Measurements from ENCODE around the gene NTMT2. TPM values are rescaled to one million over a fixed set of nuclear protein-coding genes. Genes with fewer than 3 reads are reported as not detected.
"Not testable (repeated sequence)": the region's sequence is repeated elsewhere in the genome, so short reads cannot be mapped to it uniquely, and the experiment has no call there.

Gene NTMT2
- polyA plus RNA-seq, 3 donors: not detected

GRCh38 chr1:170150921-170151320, 5.2 kb downstream of the NTMT2 start:
- WGBS, 3 donors: 70 to 80% (median 79%) methylated on average over 2 of the region's 2 CpGs
- no peak overlapping the region for H3K27ac ChIP-seq (ENCODE audit: low read depth, low read length)

- no peak overlapping the region for H3K27ac ChIP-seq (ENCODE audit: low read depth, low read length)
- 70 to 97% (median 93%) methylated on average over 1 of the region's 1 CpG for WGBS, 3 donors
These were observed 7.7 kb downstream of the NTMT2 start for GRCh38 chr1:170153417-170153816.

DNA sequence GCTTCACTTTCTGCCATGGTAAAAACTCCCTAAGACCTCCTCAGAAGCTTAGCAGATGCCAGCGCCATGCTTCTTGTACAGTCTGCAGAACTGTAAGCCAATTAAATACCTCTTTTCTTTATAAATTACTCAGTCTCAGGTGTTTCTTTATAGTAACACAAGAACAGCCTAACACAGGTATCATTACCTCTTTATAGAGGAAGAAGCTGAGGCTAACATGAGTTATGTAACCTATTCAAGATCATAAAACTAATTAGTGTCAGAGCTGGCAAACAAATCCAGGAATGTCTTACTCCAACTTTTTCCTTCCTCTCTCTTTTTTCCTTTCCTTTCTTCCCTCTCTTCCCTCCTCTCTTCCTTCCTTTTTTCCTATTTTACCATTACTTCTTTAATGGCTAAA, 9.3 kb downstream of the NTMT2 start:
- H3K27ac ChIP-seq (ENCODE audit: low read depth, low read length): no peak overlapping the region
- WGBS, 3 donors: 80 to 97% (median 91%) methylated on average over 1 of the region's 1 CpG

DNA sequence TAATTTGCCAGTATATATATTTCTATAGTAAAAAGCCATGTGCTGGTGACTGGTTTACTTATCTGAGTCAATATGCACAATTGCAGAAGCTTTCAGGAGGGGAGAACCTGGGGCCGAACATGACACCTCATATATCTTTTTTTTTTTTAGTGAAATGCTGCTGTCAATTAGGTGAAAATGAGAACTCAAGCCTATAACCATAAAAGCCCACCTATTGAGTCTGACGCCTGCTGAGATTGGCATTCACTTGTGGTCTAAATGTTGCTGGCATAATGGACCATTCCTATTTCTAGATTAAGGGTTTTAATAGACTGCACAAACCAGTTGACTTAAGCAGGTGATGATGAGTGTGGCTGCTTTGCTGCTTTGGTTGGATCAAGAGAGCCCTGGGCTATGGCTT, 10.8 kb downstream of the NTMT2 start:
- no peak overlapping the region for H3K27ac ChIP-seq (ENCODE audit: low read depth, low read length)
- 52 to 89% (median 85%) methylated on average over 2 of the region's 2 CpGs for WGBS, 3 donors

GRCh38 chr1:170157820-170158219, 12.1 kb downstream of the NTMT2 start:
- 81 to 86% (median 85%) methylated on average over 2 of the region's 2 CpGs for WGBS, 3 donors

DNA sequence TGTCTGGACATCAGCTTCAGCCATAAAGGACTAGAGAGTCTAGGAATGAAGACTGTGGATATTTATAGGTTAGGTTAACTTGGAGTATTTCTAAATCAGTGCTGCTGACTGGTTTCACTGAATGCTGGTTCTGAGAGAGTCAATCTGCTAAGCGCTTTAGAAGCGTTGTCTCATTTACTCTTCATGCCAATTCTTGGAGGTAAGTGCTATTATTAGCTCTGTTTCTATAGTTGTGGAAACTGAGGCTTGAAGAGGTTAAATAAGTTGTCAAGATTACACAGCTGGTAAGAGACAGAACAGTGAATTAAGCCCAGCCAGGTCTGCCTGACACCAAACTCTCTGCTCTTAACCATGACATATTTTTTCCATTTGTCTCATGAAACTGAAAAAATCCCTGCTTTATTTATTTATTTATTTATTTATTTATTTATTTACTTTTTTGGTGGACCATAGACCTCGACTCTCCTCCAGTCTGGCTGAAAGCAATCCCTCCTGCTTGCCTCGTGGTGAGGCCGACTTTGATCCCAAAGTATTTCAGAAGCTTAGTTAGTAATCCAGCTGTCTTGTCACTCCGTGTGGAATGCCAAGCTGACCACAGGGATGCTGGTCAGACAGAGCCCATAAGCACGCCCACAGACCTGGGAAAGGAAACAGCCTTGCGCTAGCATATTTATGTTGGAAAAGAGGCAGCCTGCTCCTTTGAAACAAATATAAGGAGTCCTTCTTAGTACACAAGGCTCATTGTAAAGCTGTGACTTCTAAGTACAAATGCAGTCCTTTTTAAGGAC, 16.9 kb downstream of the NTMT2 start:
- 59 to 71% (median 68%) methylated on average over 8 of the region's 8 CpGs for WGBS, 3 donors
- H3K27ac ChIP-seq (ENCODE audit: low read depth, low read length): no peak overlapping the region

More at GRCh38 chr1:170157820-170158219, 12.1 kb downstream of the NTMT2 start:
- H3K27ac ChIP-seq (ENCODE audit: low read depth, low read length): no peak overlapping the region

DNA sequence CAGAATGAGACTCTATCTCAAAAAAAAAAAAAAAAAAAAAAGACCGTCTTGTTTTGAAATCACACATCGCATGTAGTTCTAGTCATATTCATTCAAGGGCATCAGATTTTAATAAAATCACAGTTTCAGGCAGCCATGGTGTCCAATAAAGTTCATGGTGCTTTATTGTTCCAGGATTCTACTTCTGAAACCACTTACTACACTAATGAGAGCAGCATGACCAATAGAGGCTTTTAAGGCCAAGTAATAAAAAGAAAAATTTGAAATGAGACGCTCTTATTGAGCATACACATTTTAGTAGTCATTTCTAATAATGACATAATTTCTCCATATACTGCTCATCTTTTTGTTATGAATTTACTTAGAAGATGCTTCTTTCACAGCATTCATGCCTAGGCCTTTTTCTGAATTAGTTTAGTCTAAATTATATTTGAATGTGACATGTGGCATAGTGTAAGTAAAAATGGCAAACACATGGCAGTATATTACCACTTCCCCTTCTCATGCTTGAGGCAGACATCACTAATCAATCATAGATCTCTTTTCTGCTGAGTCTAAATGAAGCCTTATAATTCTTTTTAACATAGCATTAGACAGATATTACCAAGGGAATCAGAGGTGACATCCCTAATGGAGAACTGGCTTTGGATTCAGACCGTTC, 18.5 kb downstream of the NTMT2 start:
- no peak overlapping the region for H3K27ac ChIP-seq (ENCODE audit: low read depth, low read length)

GRCh38 chr1:170166518-170167180, 20.9 kb downstream of the NTMT2 start:
- H3K27ac ChIP-seq (ENCODE audit: low read depth, low read length): no peak overlapping the region
- WGBS, 3 donors: 76 to 94% (median 76%) methylated on average over 7 of the region's 7 CpGs

More for the DNA sequence above, 18.5 kb downstream of the NTMT2 start:
- WGBS, 3 donors: 87 to 96% (median 91%) methylated on average over 4 of the region's 4 CpGs

GRCh38 chr1:170168265-170168664, 22.5 kb downstream of the NTMT2 start:
- WGBS, 3 donors: 62 to 64% (median 63%) methylated on average over 1 of the region's 1 CpG
- H3K27ac ChIP-seq (ENCODE audit: low read depth, low read length): no peak overlapping the region

DNA sequence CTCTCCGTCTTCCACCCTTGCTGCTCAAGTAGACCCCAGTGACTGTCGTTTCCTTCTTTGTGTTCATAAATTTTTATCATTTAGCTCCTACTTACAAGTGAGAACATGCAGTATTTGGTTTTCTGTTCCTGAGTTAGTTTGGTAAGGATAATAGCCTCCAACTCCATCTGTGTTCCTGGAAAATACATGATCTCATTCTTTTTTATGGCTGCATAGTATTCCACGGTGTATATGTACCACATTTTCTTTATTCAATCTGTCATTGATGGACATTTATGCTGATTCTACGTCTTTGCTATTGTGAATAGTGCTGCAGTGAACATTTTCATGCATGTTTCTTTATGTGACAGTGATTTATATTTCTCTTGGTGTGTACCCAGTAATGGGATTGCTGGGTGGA, 24.8 kb downstream of the NTMT2 start:
- 72 to 88% (median 86%) methylated on average over 4 of the region's 4 CpGs for whole genome bisulfite sequencing, 3 donors
- not testable (repeated sequence) for H3K27ac ChIP-seq (ENCODE audit: low read depth, low read length)

GRCh38 chr1:170174395-170174794, 28.6 kb downstream of the NTMT2 start:
- no peak overlapping the region for H3K27ac ChIP-seq (ENCODE audit: low read depth, low read length)
- 80 to 83% (median 83%) methylated on average over 6 to 7 of the region's 7 CpGs for WGBS, 3 donors

- no peak overlapping the region for H3K27ac ChIP-seq (ENCODE audit: low read depth, low read length)
- WGBS, 3 donors: 69 to 84% (median 82%) methylated on average over 5 of the region's 5 CpGs
These were observed 29.3 kb downstream of the NTMT2 start for GRCh38 chr1:170175041-170175440.

- 38 to 53% (median 50%) methylated on average over 1 of the region's 1 CpG for WGBS, 3 donors
- H3K27ac ChIP-seq (ENCODE audit: low read depth, low read length): no peak overlapping the region
These were observed 29.7 kb downstream of the NTMT2 start for GRCh38 chr1:170175484-170175883.

DNA sequence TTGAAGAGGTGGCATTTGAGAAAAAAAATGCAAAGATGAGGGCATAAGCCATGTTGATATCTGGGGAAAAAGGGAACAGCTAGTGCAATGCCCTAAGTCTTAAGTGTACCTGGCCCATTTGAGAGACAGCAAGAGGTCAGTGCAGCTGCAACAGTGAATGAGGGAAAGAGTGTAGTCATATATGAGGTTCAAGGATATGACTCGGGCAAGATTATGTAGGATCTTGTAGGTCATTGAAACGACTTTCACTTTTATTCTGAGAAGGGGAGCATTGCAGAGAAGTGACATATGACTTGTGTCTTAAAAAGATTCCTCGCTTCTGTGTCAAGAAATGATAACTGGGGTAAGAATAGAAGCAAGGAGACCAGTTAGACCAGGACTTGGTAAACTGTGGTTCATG, 31.0 kb downstream of the NTMT2 start:
- 59 to 80% (median 78%) methylated on average over 3 of the region's 3 CpGs for WGBS, 3 donors
- H3K27ac ChIP-seq (ENCODE audit: low read depth, low read length): no peak overlapping the region

- H3K27ac ChIP-seq (ENCODE audit: low read depth, low read length): no peak overlapping the region
- WGBS, 3 donors: 56 to 66% (median 65%) methylated on average over 2 of the region's 2 CpGs
These were observed 36.7 kb downstream of the NTMT2 start for GRCh38 chr1:170182442-170182841.

DNA sequence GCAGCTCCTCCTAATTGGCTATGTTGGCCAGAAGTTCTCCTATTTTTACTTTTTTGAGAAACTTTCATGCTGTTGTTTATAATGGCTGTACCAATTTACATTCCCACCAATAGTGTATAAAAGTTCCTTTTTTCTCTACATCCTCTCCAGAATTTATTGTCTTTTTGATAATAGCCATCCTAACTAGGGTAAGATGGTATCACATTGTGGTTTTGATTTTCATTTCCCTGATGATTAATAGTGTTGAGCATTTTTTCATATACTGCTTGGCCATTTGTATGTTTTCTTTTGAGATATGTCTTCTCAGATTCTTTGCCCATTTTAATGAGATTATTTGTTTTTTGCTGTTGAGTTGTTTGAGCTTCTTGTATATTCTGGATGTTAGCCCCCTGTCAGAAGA, 46.8 kb downstream of the NTMT2 start:
- no peak overlapping the region for H3K27ac ChIP-seq (ENCODE audit: low read depth, low read length)

DNA sequence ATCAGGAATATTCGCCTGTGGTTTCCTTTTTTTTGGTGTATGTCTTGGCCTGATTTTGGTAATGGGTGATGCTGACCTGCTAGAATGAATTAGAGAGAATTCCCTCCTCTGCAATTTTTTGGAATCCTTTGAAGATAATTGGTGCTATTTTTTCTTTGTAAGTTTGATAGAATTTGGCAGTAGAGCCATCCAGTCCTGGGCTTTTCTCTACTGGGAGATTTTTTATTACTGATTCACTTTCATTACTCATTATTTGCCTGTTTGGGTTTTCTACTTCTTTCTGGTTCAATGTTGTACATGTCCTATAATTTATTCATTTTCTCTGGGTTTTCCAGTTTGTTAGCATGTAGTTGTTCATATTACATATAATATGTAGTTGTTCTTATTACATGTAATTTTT, 48.7 kb downstream of the NTMT2 start:
- no peak overlapping the region for H3K27ac ChIP-seq (ENCODE audit: low read depth, low read length)
- 63 to 79% (median 69%) methylated on average over 1 of the region's 1 CpG for WGBS, 3 donors

DNA sequence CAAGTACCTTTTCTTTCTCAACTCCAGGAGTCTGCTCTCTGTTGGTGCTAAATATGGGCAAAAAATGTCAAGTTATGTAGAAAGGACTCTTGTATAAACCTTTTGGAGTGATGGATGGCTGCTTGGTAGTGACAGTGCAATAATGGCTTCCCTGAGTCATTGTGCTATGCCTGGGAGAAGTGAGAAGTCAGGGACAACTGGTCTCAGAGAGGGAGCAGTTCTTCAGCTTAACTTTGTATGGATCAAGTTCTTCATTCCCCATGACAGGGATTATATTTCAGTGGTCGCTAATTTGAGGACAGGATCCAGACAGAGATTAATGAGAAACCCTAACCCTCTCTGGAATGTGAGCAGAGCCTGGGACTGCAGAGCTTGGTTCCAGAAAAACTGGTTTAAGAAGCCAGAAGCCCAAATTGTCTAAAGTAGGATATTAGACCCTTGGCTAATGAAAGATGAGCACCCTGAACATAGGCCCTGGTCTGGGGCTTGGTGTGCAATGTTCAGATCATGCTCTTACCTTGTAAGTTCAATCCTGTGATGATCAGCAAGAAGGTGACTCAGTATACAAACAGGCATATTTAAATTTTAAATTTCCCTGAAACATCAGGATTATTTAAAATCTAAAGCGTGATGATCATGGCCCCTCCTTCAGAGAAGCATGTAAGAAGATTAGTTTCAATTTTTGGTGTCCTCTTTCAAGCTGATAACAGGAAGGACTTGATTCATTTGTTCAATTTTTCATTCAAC, 50.9 kb downstream of the NTMT2 start:
- no peak overlapping the region for H3K27ac ChIP-seq (ENCODE audit: low read depth, low read length)
- WGBS, 3 donors: 53 to 77% (median 65%) methylated on average over 2 of the region's 2 CpGs

GRCh38 chr1:170198090-170198489, 52.3 kb downstream of the NTMT2 start:
- 83 to 92% (median 92%) methylated on average over 1 of the region's 1 CpG for WGBS, 3 donors
- no peak overlapping the region for H3K27ac ChIP-seq (ENCODE audit: low read depth, low read length)

Measured in adipose tissue (tissue), 3 donors.